OCI-M2 (cell line): ENCODE results near the gene PRIM2.
"Not testable (repeated sequence)": the region's sequence is repeated elsewhere in the genome, so short reads cannot be mapped to it uniquely, and the experiment has no call there.

Source experiments
- DNase-seq: peaks from one replicate; lab custom pipeline; 2025; ENCODE audit not compliant: unreplicated experiment; lab: John Stamatoyannopoulos, UW

The PRIM2 gene

DNA sequence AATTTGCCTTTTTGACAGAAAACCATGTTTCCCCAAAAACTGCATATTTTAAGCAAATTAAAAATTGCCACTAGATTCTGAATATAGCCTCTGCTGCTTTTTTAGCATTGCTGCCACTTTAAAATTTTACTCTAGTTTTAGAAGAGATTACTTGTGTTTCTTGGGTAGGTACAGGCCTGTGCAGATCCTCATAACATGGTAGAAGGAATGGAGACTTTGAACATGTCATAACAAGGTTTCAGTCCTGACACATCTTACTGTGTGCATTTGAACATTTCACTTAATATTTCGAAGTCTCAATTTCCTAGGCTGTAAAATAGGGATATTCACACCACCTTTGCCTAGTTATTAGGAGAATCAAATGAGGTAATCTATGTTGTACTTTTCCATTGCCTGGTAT lies 259.6 kb downstream of the PRIM2 start:
- not testable (repeated sequence) for DNase-seq

DNA sequence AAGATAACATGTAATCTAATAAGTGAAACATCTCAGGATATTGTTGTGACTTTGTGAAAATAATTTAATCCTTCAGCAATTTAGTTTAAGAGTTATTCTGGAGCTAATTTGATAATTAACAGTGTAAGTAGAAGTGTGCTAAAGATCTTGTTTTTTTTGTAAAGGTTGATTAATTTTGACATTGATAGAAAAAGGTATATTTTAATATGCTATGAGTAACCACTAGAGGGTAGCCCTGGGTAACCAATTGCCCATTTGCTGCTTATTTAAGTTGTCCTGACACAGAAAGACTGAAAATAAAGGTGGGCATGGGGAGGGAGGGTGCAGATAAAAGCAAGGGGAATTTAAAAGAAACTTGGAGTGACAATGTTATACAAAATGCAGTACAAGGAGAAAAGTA lies 262.1 kb downstream of the PRIM2 start:
- DNase-seq, result not testable (repeated sequence)

DNA sequence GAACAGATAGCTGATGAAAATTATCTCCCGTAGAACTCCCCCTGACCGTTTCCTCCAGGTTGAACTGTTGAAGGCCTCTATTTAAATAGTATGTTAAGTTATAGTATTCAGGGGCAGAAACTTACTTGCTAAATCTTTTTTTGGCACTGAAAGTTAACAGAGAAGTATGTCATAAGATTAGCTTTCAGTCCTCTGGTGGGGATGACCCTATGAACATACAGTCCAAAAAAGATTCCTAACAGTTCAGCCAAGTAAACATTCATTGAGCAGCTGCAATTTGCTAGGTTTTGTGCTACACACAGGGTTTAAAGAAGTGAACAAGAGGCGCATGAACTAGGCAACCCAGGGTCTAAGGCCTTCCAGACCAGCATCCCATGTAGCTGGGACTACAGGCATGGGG lies 264.2 kb downstream of the PRIM2 start:
- not testable (repeated sequence) for DNase-seq

DNA sequence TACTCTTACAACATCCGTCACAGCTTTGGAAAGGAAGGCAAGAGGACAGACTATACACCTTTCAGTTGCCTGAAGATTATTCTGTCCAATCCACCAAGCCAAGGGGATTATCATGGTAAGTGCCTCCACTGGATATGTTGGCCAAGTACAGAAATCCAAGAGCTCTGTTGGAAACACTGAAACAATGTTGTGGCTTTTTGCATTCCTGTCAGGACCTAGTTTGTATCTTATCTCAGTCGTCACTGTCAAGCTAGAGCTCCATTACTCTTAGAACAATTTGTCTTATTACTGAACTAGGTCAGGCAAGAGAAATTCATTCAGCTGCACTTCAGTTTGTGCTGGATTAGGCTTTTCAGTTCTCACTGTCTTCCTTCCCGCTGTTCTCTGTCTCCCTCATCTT lies 283.7 kb downstream of the PRIM2 start:
- DNase-seq, result not testable (repeated sequence)

DNA sequence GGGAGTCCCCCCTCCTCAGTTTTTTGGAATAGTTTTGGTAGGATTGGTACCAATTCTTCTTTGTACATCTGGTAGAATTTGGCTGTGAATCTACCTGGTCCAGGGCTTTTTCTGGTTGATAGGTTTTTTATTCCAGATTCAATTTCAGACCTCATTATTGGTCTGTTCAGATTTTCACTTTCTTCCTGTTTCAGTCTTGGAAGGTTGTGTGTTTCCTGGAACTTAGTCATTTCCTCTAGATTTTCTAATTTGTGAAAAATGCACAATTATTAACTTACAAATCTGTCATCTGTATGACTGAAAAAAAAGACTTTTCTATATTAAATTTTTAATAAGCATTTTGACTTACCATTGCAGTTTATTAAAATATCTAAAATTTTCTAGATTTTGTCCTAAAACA lies 287.9 kb downstream of the PRIM2 start:
- not testable (repeated sequence) for DNase-seq

DNA sequence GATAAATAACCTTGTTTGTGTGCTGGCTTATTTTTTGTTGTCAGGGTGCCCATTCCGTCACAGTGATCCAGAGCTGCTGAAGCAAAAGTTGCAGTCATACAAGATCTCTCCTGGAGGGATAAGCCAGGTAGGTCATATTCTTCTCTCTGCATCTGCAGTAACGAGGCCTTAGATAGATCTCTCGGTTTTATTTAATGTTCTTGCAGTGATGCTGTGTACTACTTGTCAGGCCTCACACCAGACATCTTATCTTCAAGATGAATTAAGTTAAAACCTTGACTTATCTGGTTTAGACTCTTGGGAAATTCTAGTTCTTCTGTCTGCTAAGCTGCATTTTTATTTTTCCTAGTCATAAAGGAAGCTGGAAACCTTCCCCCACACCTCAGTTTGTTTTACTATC lies 288.9 kb downstream of the PRIM2 start:
- not testable (repeated sequence) for DNase-seq

DNA sequence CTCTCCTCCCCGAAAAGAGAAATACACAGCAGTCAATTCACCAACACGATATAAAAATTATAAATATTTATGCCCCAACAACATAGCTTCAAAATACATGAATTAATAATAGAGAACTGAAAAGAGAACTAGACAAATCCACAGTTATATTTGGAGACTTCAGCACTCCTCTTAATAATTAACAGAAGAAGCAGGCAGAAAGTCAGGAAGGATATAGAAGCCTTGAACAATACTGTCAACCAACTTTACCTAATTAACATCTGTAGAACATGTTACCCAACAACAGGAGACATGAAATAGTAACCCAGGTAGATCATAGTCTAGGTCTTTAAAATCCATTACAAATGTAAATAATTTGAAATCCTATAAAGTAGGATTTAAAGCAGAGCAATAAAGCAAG lies 293.2 kb downstream of the PRIM2 start:
- DNase-seq, result not testable (repeated sequence)

DNA sequence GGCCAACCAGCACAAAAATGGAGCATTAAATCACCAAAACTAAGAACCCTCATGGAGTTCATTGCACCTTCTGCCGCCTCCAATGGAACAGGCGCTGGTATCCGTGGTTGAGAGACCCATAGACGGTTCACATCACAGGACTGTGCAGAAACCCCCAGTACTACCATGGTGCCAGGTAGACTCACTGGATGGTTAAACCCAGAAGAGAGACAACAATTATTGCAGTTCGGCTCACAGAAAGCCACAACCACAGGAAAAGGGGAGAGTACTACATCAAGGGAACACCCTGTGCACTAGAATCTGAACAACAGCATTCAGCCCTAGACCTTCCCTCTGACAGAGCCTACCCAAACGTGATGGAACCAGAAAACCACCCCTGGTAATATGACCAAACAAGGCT lies 301.5 kb downstream of the PRIM2 start:
- DNase-seq, result not testable (repeated sequence)

DNA sequence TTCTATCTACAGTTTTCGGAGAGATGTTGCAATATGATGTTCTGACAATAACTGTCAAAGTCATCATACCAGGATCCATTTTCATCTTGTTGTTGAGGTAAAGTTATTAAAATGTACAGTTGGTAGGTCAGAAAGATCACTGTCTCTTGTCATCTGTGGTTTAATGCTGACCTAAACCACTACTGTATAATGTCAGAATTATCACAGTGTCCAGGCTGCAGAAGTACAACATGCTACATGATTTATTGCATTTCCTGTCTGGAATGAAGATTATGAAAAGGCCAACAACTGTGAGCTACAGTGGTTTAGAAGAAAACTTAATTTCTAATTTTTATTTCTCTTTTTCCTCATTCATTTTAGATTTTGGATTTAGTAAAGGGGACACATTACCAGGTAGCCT lies 314.3 kb downstream of the PRIM2 start:
- not testable (repeated sequence) for DNase-seq

DNA sequence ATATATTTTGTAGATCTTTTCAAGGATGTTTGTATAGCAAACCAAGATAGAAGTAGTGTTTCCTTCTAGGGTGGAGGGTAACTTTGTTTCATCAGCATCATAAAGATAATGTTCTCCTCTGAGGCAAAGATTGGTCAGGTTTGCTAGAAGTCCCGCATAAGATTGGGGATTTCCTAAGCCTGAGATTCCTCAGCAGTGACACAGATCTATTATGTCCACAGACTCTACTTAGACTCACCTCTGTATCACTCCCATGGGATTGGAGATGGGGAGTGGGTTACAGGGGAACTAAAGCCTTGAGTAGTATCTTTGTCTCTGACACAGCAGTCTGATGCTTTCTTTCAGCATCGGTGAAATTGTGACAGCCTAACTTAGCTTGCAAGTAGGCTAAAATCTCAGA lies 341.1 kb downstream of the PRIM2 start:
- DNase-seq, result not testable (repeated sequence)

DNA sequence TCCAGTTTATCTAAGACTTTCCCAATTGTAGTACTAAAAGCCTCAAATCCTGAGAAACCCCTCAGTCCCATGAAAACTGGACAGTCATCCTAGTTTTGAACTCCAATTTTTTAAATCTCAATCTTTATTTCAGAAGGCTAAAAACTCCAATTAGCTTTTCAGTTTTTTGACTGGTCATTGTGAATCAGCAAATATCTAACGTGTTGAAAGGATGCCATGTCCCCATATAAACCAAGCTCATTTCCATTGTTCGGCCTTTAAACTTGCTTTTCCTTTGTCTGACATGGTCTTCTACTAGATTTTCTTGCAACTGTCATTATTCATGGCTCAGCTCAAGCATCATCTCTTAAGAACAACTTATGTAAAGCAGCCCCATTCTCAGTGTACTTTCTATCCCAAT lies 342.4 kb downstream of the PRIM2 start:
- DNase-seq, result not testable (repeated sequence)

DNA sequence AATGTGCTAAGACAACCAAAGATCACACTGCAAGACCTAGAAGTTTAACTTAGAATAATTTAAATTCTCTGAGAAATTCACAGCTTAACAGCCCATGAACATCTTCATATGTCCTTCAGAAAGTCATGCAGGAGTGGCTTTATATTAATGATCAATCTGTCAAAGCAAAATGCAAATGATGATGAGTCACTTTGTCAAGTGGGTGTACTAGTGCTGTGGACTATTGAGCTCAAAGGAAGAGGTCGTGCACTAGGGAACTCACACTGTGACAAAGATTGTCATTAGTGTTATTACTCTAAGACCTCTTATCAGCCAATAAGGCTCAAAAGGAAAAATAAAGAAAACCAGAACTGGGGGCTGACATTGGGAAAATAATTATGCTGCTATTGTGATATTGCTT lies 343.5 kb downstream of the PRIM2 start:
- not testable (repeated sequence) for DNase-seq

DNA sequence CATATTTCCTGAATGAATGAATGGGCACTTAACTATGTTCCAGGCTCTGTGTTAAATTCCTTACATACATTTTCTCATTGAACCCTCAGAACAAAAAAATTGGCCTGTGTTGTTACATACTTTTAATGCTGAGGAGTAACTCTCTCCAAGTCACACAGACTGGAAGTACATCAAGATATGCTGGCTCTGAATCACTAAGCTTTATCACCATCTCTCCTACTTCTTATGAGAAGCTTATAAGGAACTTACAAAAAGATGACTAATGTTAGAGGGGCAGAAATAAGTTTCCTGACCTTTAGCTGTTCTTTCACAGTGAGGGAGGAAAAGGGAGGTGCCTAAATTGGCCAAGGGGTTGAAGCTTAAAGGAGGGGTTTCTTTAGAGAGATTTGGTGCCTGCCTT lies 350.7 kb downstream of the PRIM2 start:
- DNase-seq, result not testable (repeated sequence)

DNA sequence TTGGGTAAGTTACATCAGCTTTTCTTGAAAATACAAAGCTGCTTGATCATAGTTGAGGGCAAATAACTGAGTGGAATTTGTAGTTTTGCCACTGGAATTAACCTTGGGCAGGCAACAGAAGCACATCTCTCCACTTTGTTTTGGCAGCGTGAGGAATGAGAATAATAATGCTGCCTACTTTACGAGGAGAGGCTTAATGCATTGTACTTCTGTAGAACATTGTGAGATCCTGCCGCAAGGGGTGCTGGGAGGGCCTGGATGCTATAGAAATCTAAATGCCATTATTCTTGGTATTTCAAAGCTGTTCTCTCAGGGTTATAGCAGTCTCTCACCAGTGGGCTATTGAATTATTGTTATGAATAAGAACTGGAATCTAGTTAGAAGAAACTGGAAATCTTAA lies 353.8 kb downstream of the PRIM2 start:
- not testable (repeated sequence) for DNase-seq

DNA sequence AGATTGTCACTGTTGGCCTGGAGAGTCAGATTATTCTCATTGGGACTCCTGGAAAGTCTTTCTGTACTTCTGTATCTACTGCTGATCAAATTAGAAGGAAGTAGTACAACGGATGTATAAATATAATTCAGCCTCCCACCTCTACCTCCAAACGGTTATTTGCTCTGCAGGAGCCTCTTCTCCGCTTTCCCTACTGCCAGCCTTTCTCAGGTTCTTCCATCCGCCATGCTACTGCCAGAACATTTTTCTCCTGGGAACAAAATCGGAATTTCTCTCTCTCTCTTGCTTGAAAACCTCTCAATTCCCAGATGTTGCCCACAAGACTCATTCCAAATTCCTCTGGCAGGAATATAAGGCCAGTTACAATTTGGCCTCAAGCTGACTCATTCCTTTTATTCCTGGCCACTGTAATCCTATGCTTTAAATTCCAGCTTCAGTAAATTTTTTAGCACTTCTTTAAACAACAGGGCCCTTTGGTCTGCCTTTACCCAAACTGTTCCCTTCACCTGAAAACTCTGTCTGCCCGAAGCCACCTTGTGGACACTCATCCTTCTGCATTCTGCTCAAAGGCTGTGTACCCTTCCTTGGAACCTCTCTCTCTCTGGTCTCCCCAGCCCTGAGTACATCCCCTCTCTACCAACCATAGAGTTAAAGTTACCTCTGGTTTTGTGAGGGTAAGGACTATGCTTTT lies 354.7 kb downstream of the PRIM2 start:
- DNase-seq, result not testable (repeated sequence)

DNA sequence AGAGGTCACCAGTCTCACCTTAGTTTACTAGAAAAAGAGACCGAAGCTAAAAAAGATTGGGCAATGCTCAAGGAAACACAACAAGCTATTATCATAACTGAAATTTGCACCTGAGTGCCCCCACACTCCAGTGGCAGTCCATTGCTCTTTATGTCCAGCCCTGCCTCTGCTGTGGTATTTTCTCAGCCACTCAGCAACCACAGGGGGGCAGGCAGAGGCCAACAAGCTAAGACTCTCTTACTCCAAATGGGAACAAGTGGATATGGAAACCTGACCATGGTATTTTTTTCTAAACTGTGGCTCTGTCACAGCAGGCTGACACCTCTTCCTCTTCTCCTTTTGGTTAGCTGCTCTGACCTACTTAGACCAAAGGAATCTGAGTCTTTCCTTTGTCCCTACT lies 355.9 kb downstream of the PRIM2 start:
- not testable (repeated sequence) for DNase-seq

DNA sequence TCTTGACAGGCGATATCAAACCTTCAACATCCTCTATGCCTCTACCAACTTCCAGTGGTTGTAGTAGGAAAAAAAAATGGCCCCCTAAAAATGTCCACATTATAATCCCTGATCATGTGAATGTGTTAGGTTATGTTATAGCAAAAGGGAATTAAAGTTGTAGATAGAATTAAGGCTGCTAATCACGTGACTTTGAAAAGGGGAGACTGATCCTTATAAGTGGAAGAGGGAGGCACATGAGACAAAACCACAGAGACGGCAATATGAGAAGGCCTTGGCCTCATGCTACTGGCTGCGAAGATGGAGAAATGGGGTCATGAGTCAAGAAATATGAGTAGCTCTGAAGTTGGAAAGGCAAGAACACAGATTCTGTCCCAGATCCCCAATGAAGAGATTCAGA lies 358.0 kb downstream of the PRIM2 start:
- DNase-seq, result not testable (repeated sequence)

DNA sequence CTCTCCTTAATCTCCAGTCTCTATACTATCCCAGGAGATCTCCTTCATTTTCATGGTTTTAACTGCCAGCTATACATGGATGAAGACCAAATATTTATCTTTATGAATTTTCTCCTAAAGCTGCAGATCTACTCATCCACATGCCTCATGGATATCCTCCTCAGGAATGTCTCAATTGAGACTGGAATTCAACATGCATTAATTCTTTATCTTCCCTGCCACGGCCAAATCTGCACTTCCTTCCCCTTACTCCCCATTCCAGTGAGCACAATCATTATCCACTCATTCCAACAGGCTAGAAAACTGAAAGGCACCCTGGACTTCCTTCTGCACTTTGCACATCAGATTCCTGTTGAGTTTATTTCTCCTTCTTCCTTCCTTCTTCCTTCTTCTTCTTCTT lies 379.0 kb downstream of the PRIM2 start:
- DNase-seq, result not testable (repeated sequence)
